Heart left ventricle (tissue), 13 donors: ENCODE measurements around the gene LIMK2.

Experiments used
- POLR2A ChIP-seq, 2 donors: fragments of 450-650 bp; IDR thresholded peaks; one replicate each; pipeline ENCODE4 v1.6.1; 2017; ENCODE audit warnings: antibody characterized with exemption in 2 of 2, mild to moderate bottlenecking in 2 of 2, moderate library complexity in 2 of 2
- TF ChIP-seq, protein P1 (sequence below), 12 donors: fragments of 200-600 bp; sonication (generic) in 4 of 12; IDR thresholded peaks; one replicate each; pipeline versions ENCODE4 v1.5.0 to v1.8.0; 2018 to 2022; ENCODE audit warnings: antibody characterized with exemption in 12 of 12, mild to moderate bottlenecking in 5 of 12
- donor health status: ischemic (EF 13 %, LVEDD 7.1; RV severe dilation, severe dysfunction).
- donor health status: DM: no; HTN: yes; CAD: no.
- donor health status: DM: no; HTN: no; CAD: no.
- donor health status: ischemic (EF 25% LVEDD 6.9; RV normal size, moderate dysfunction).
- donor health status: ischemic (EF 25% LVEDD 5.7; RV mildly dilated, moderate dysfunction).
- donor health status: ischemic (EF 35%, LVEDD 5.7; RV mildly dilated, moderate dysfunction).
- donor health status: nonischemic (EF 11% LVEDD 7.7; RV severe dilation, severe dysfunction).
- donor health status: DM: yes; HTN: yes; CAD: no.
- donor health status: PGD.
- donor health status: ischemic (EF 29% LVEDD 5.4; RV normal size, mild dysfunction).
- donor health status: nonischemic (EF 23%, LVEDD 6.1; RV moderate dilation, normal function).

DNA sequence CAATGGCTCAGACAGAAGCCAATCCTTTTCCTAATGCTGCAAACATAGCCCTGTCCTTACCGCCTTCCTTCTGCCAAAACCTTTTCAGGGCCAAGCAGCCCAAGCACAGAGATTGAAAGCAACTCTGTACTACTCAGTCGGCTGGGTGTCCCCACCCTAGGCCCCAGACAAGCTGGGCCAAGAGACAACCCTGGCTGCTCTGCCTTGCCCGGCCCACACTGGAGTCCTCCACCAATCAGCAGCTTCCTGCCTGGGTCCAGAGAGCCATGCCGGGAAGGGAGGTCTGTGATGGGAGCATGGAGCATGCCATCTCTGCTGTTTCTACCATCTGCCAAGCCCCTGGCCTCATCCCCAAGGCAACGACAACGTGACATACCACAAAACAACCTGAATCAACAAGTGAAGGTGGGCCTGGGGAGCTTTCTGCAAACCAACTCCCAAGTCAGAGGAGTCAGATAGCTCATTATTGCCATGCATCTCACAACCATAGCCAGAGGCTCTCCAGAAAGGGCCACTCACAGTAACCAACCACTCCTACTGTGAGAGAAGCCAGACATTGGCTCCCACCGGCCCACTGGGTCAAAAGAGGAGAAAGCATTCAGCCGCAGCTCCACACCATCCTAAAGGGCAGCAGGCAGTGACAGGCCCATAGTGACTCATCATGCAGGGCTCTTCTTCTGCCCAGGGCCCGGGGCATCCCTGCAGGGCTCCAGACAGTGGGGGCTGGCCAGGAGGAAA is 115.9 kb downstream of the LIMK2 start:
- TF ChIP-seq, protein P1, sequence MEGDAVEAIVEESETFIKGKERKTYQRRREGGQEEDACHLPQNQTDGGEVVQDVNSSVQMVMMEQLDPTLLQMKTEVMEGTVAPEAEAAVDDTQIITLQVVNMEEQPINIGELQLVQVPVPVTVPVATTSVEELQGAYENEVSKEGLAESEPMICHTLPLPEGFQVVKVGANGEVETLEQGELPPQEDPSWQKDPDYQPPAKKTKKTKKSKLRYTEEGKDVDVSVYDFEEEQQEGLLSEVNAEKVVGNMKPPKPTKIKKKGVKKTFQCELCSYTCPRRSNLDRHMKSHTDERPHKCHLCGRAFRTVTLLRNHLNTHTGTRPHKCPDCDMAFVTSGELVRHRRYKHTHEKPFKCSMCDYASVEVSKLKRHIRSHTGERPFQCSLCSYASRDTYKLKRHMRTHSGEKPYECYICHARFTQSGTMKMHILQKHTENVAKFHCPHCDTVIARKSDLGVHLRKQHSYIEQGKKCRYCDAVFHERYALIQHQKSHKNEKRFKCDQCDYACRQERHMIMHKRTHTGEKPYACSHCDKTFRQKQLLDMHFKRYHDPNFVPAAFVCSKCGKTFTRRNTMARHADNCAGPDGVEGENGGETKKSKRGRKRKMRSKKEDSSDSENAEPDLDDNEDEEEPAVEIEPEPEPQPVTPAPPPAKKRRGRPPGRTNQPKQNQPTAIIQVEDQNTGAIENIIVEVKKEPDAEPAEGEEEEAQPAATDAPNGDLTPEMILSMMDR (IDR thresholded peaks at IDR 0.05): no peak
- no peak for TF ChIP-seq POLR2A (IDR thresholded peaks at IDR 0.05)
